Left ventricle myocardium superior (tissue), 1 donor: Measurements from ENCODE around the gene CDK11A. TPM values are rescaled to one million over a fixed set of nuclear protein-coding genes. Genes with fewer than 3 reads are reported as not detected.
A peak's percentile ranks its signal among the peaks of the same experiment; 100 is the strongest.
"Not testable (repeated sequence)": the region's sequence is repeated elsewhere in the genome, so short reads cannot be mapped to it uniquely, and the experiment has no call there.

ENCODE experiments used
- ATAC-seq: fragments of 200-7000 bp; cut with Tn5 transposase; one replicate; pipeline ENCODE4 v1.9.1; 2020; ENCODE audit warnings: mild to moderate bottlenecking, moderate library complexity
- DNase-seq: peaks from one replicate; pipeline ENCODE4 v3.0.0-alpha.2; 2020
- intact Hi-C: fragments of 100-400 bp; cut with micrococcal nuclease; formaldehyde crosslinking; loops from one replicate; pipeline ENCODE4 v1.11.0; 2022
- long read RNA-seq: library from polyadenylated mRNA; unstranded; transcript quantifications from one replicate; pipeline ENCODE4 v2.0.0, GENCODE V29; 2021
- total RNA-seq: library from RNA; stranded (reverse); fragmentation: NEBNext Ultra II Directional; extraction: Animal tissue kit (Norgen Biotek cat#: 25700); gene quantifications from one replicate; pipeline ENCODE4 v1.2.1, GENCODE V29; 2021
- donor health status: DM: no; HTN: yes; CAD: no; lungs with severe emphysema.

CDK11A gene
- total RNA-seq = 22.3 TPM
- long read RNA-seq, partial matches to known transcripts = 12 of 18 reads
- long read RNA-seq, other reads (novel, unspliced or antisense) = 5 of 18 reads

- intact Hi-C loops = not testable (repeated sequence)
- DNase-seq = peak; percentile 97
- peak; percentile 95 for ATAC-seq
Observed at GRCh38 chr1:1724035-1724864, at the start of gene CDK11A. Gene CDK11A (minus strand): TSS chr1:1724357. CDS start chr1:1722818, 1,539 bp downstream.

DNA sequence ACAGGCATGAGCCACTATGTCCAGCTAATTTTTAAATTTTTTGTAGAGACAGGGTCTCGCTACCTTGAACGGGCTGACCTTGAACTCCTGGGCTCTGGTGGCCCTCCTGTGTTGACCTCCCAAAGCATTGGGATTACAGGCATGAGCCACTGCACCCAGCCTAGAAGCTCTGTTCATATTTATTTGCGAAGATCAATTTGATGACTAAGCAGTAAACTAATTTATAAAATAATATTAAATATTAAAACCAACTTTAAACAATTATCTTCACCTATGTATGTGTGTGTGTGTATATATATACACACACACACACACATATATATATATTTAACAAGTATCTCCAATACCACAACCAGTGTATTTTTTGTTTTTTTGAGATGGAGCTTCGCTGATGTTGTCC lies 49.7 kb upstream of the CDK11A start:
- no peak for DNase-seq
- no peak for ATAC-seq
- intact Hi-C loops = loop anchor here (10.0 kb wide), 1 partner anchor 121 kb away; the partner anchor contains the start of gene GNB1

GRCh38 chr1:1771096-1771495 lies 46.9 kb upstream of the CDK11A start:
- DNase-seq (no peak), ATAC-seq (no peak)
- intact Hi-C loops = loop anchor here (10.0 kb wide), 1 partner anchor 124 kb away; the partner anchor contains the start of gene GNB1

DNA sequence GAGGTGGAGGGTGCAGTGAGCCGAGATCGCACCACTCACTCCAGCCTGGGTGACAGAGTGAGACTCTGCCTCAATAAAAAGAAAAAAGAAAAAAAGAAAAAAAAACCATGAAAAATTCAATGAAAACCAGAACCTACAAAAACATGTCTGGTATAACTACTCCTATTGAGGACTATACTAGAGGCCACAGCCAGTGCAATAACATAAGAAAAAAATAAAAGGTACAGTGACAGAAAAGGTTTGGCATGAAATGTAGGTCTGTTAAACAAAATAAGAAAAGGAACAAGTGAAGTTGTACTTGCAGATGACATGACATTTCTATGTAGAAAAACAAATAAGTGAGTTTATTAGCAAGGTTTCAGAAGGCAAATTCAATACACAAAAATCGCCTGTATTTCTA lies 45.9 kb upstream of the CDK11A start:
- ATAC-seq (no peak), DNase-seq (no peak)
- intact Hi-C loops = loop anchor here (10.0 kb wide), 1 partner anchor 125 kb away; the partner anchor contains the start of gene GNB1

GRCh38 chr1:1768249-1768992 lies 44.3 kb upstream of the CDK11A start:
- intact Hi-C loops = no loop called here
- ATAC-seq (no peak), DNase-seq (no peak)

DNA sequence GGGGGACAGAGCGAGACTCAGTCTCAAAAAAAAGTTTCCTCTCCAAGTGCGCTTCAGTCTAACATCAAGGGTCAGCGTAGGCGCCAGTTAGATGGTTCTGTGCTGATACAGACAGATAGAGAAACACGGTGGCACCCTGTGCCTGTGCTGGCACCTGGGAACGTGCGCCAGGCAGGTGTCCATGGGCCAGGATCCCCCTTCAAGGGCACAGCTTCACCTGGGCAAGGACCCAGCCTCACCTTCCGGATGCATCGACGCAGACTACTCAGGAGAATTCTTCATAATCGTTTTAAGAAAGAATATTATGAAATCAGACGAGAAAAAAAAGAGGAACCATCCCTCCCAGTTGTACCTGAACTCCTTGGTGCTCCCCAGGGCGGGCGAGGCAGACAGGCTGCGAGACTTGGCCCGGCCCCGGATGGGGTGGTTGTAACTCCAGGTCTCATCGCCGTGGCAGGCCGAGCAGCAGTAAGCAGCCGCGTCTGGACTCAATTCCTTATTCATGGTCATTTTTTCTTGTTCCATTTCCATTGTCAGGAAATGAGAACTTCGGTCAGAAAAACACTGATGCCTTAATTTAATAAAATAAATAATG lies 40.8 kb upstream of the CDK11A start:
- DNase-seq = no peak

DNA sequence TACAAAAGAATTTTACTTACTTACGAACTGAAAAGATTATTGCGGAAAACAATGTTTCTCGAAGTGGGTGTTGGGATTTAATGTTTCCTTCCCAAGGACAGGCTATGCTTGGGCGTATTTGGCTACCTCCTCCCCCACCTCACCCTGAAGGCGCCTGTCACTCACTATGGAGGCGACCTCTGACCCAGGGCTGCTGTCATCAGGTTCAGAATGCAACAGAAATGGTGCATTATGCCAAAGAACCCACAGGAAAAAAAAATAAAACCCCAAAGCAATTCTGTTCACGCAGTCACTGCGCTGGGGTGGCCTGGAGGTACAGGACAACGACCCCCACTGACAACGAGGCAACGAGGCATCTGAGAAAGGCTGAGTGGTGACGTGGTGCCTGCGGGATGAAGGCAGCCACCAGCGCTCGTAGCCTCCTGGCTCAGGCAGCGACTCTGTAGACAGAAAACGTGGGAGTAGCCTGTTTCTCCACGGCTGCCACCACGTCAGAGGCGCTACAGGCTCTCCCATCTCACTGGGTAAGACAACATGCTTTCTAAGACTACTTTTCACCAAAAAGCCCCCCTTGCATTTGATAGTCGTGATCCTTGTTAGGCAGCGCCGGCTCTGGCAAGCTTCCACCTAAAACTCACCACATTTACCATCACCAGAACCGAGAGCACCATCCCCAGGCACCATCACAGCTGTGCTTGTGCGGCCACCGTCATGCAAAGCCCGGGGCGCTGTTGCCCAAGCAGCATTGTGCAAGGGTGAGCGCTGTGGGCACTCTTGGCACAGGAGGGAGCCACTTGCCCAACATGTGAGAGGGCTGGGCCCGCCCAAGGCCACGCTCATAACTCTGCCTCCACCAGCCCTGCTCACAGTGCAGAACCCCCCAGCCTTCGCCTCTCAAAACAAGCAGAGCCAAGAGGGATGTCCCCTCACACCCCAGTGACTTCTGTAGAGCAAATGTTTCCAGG lies 39.8 kb upstream of the CDK11A start:
- ATAC-seq (peak; percentile 56), DNase-seq (peak; percentile 74)
- intact Hi-C loops = no loop called here

More for the DNA sequence above, 40.8 kb upstream of the CDK11A start:
- intact Hi-C loops = no loop called here
- no peak for ATAC-seq

DNA sequence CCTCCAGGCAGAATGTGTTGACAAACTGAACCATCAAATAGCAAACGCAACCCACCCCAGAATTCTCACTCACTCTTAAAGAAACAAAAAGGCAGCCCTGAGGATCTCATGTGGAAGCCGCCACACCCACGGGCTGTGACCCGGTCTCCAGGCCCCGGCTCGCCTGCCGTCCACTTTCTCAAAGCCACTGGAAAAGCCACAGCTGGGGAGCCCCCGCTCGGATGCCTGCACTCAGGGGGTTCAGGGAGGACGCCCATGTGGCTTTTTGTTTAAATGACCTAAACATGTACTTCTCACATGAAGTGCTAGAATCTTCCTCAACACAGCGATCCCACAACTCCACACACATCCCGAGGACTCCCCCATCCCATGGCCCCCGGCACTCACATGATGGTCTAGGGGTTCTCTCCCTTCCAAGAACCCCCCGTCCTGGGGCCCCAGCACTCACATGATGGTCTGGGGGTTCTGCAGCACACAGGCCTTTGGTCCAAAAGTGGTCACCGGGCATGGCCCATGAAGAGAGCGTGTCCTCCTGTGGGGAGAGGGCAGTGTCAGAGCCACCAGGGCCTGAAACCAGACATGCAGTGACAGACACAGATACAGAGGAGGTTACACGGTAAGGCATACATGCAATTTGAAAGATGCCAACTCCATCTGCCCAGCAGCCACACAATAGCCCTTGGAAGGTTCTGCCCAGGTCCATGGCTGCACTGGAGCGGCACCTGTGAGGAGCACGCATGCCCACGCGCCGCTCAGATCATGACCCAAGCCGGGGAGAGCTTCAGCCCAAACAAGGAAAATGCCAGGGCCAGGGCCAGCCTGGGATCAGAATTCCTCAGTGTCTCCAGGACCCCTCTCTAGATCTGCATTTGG lies 37.6 kb upstream of the CDK11A start:
- intact Hi-C loops = no loop called here
- DNase-seq (no peak), ATAC-seq (no peak)

- intact Hi-C loops = no loop called here
- DNase-seq (no peak), ATAC-seq (no peak)
Observed at GRCh38 chr1:1760715-1761114, 36.6 kb upstream of the CDK11A start.

- intact Hi-C loops = no loop called here
- ATAC-seq = no peak
- DNase-seq = no peak
Observed at GRCh38 chr1:1760345-1760650, 36.1 kb upstream of the CDK11A start.

- intact Hi-C loops = no loop called here
- no peak for DNase-seq
- ATAC-seq = no peak
Observed at GRCh38 chr1:1759456-1760344, 35.5 kb upstream of the CDK11A start.

DNA sequence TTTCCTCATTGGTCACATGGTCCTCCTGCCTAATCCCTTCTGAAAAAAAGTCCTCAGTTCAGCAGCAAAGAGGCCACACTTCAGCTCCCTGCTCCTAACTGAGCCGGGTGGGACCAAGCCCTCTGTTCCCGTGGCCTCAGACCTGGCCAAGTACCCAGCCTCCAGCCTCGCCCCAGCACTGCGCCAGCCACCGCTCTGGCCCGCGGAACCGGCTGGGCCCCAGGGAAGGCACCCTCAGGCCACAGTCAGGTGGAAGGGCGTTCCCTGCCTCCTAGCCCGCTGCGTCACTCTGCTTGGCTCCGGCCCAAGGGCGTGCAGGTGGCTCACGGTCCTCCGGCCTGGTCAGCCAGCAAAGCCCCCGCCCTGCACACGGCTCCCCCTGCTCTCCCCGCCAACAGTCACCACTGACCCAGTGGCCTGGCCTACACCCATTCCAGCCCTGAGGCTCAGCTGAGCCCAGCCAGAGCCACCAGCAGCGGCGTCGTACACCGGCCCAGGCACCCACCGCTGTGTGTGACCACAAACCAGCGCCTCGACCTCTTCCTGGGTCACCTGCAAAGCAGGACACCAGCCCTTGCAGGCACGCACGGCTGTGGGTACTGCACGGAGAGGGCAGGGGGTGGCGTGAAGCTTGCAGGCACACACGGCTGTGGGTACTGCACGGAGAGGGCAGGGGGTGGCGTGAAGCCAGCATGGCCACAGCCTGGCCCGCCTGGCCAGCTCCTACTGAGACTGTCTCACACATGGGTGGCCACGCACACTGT lies 34.7 kb upstream of the CDK11A start:
- peak; percentile 53 for ATAC-seq
- intact Hi-C loops = no loop called here
- DNase-seq = peak; percentile 68

DNA sequence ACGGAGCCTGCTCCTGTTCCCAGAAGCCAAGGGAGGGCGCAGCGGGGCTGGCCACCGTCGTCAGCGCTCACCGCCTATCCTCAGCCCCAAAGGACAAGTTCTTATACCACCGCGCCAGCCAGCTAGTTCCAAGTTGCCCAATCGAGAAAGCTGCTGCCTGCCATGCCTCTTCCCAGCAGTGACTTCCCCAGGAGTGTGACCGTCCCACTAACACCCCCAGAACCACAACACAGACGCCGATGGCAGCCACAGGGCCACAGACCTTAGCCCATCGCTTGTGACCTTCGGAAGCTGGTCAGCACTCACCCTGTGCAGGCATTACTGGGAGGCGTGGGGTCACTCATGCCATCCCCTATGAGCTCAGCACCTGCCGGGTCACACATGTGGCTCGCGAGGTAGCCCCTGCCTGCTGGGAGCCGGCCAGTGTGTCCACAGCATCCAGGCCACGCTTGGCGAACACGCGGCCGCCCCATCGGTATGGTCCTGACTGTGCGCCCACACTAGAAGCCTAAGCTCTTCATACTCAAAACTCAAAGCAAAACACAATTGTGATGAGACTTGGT lies 34.0 kb upstream of the CDK11A start:
- DNase-seq = no peak
- no peak for ATAC-seq
- intact Hi-C loops = no loop called here

DNA sequence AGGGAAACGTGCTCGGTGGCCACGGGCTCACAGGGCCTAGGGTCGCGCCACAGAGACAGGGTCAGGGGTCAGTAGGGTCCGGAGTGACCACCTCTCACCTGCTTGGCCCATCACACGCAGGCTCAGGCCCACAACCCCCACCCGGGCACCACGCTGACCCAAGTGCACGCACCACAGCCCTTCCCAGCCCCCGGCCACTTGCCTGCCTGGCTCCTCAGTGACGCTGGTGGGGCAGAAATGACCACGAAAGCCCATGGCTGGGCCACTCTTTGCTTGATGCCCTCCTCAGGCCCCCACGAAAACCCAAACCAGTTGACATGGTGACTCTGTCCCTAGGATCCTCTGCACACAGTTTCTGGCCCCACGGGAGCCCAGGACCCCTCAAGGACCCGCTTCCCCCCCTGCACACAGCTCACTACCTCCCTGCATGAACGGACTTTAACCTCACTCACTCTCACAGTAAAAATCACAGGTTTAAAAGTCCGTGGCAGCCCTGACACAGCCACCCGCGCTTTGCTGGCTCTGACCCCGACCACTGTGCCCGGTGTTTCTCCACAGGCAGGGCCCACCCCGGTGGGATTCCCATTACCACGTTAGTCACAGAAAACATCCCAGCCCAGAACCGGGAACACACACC lies 33.4 kb upstream of the CDK11A start:
- DNase-seq (no peak), ATAC-seq (no peak)
- intact Hi-C loops = no loop called here

- ATAC-seq = no peak
- intact Hi-C loops = no loop called here
- DNase-seq = no peak
Observed at GRCh38 chr1:1756661-1757421, 32.7 kb upstream of the CDK11A start.
